K562 treated with DMSO at 1 percent for 12 hours (cell line): ENCODE results near the gene SUCLG2. TPM values are rescaled to one million over a fixed set of nuclear protein-coding genes. Genes with fewer than 3 reads are reported as not detected.

Experiments
- total RNA-seq: library from RNA; unstranded; fragments of 300-600 nt; gene quantifications from 2 replicates; pipeline ENCODE4 v1.2.3, GENCODE V29; 2022; ENCODE audit not compliant: insufficient read depth

The SUCLG2 gene
- total RNA-seq, result 13.1 and 19.3 TPM in 2 replicates

GRCh38 chr3:67654099-67654843 lies at the start of gene SUCLG2:
TSS of gene SUCLG2 (minus strand) at chr3:67654612. CDS start at chr3:67654586, 26 bp downstream.

